ENCODE results near the gene TAF1C.
"Not testable (repeated sequence)": the region's sequence is repeated elsewhere in the genome, so short reads cannot be mapped to it uniquely, and the experiment has no call there.

Gene TAF1C

DNA sequence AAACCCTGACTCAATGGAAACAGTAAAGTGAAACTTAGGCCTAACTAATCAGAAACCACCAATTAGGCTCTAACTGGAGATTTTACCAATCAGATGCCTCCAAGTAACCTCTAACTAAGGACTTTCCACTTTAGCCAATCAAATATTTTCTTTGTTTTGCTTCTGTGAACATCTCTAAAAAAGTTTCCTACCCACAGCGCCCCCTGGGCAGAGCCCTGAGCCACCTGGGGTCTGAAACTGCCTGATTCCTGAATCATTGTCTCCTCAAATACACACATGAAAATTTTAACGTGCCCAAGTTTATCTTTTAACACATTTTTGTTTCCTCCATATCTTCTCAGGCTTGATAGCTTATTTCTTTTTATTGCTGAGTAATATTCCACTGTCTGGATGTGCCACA, 23.1 kb upstream of the TAF1C start:
- no peak for DNase-seq (ENCODE audit: low read depth in 3 of 3)

- DNase-seq (ENCODE audit: low read depth in 3 of 3) = no peak
Measured at GRCh38 chr16:84207879-84208278, 21.0 kb upstream of the TAF1C start.

DNA sequence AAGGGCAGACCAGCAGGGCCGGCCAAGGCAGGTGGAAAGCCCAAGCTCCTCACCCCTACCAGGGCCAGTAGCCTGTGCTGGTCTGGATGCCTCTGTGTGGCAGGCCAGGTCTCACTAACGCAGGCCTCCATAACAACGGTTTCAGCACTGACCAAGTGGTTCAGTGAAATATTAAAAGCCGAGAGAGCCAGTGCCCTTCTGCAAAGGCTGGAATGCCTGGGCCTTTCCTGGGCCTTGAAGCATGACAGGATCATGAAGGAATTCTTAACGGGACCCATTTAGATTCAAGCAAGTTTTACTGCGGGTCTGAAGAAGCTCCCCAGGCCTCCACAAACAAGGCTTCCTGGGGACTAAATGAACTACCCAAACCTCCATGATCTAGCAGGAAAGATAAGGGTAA, 20.4 kb upstream of the TAF1C start:
- no peak for DNase-seq (ENCODE audit: low read depth in 3 of 3)

DNA sequence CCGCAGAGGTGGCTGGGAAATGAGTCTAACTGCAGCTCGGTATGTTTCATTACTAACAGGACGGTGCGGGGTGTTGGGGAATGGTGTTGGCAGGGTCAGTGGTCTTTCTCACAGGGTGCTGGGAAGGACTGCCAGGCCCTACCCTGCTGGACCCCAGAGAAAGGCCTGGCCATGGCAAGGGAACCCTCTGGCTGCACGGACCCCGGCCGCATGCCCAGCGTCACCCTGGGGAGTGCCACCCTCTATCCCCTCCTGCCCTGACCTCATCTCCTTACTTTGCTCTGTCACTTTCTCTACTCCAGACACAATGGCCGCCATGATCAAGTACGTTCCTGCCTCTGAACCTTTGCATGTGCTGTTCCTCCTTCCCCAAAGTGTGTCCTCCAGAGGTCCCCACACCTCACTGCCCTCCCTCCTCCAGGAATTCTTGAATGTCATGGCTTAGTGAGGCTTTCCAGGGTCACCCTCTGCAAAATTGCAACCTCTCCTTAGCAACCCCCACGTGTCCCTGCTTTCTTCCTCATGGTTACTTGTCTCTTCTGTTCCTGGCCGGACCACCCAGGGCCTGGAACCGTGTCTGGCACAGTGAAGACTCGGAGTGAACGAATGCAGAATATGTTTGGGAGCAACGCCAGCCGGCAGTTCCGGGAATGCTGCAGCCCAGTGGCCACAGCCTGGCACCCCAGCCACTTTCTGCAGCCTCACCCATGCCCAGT, 19.3 kb upstream of the TAF1C start:
- no peak for DNase-seq (ENCODE audit: low read depth in 3 of 3)

DNA sequence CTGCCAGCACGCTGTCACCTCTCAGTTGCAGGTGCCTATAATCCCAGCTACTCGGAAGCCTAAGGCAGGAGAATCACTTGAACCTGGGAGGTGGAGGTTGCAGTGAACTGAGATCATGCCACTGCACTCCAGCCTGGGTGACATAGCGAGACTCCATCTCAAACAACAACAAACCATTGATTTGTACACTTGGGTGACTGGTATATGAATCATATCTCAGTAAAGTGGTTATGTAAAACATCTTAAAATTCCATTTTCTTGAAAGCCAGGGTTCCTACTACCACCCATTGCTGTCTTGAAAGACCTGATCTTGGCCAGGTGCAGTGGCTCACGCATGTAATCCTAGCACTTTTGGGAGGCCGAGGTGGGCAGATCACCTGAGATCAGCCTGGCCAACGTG, 18.3 kb upstream of the TAF1C start:
- not testable (repeated sequence) for DNase-seq (ENCODE audit: low read depth in 3 of 3)

DNA sequence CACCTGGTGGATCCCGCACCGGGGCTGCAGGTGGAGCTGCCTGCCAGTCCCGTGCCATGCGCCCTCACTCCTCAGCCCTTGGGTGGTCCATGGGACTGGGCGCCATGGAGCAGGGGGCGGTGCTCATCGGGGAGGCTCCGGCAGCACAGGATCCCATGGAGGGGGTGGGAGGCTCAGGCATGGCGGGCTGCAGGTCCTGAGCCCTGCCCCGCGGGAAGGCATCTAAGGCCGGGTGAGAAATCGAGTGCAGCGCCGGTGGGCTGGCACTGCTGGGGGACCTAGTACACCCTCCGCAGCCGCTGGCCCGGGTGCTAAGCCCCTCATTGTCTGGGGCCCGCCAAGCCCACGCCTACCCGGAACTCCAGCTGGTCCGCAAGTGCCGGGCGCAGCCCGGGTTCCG, 17.7 kb upstream of the TAF1C start:
- not testable (repeated sequence) for DNase-seq (ENCODE audit: low read depth in 3 of 3)

- DNase-seq (ENCODE audit: low read depth in 3 of 3) = no peak
Measured at GRCh38 chr16:84199861-84200260, 13.0 kb upstream of the TAF1C start.

GRCh38 chr16:84199097-84199496, 12.2 kb upstream of the TAF1C start:
- no peak for DNase-seq (ENCODE audit: low read depth in 3 of 3)

GRCh38 chr16:84198401-84198800, 11.5 kb upstream of the TAF1C start:
- no peak for DNase-seq (ENCODE audit: low read depth in 3 of 3)

DNA sequence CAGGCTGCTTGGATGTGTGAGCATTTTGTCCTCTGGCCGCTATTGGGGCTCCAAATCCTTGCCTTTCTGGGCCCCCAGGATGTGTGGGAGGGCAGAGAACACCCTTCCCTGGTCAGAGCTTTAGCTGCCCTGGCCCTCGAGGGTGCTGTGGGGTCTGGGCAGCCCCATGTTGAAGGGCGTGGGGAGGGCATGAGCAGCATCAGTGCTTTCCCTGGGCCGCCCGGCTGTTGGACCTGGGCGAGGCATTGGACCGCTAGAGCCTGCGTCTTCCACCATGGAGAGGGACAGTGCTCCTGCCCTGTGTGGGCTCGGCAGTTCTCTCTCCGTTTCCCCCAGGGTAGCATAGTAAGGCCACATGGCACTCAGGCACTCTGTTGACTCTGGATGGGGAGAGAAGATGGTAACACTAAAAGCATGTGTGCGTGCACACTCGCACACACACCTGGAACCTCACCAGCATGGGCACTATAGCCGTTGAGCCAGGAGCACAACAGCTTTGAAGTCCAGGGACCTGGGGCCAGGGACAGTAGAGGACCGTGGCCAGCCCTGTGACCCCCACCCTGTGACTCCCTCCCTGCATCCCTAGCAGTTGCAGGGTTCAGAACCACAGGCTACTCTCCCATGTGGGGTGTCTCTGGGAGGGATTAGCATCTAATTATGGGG, 10.7 kb upstream of the TAF1C start:
- no peak for DNase-seq (ENCODE audit: low read depth in 3 of 3)

DNA sequence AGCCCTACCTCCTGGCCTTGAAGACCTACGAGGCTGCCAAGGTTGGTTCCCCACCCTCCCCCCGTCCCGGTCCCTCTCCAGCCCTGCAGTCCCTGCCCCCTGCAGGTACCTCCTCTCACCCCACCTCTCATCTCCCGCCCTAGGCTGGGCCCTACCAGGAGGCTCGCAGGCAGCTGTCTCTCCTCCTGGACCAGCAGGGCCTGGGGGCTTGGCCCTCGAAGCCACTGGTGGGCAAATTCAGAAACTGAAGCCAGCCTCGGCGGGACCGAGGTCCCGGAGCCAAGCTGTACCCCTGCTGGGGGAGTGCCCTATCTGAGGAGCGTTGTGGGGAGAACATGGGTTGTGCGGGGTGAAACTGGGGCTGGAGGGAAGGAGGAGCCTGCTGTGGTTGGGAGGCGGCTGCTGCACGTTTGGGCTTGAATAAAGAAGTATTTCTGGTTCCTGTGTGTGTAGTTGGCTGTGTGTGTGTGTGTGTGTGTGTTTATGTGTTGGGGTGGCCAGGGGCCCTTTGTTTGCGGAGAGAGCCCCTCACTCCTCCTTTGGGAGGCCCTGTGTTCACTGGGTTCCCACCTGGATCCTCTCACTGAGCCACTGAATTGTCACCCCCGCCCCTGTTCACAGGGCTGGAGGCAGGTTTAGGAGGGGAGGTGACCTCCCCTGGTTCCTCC, 10.0 kb upstream of the TAF1C start:
- no peak for DNase-seq (ENCODE audit: low read depth in 3 of 3)

DNA sequence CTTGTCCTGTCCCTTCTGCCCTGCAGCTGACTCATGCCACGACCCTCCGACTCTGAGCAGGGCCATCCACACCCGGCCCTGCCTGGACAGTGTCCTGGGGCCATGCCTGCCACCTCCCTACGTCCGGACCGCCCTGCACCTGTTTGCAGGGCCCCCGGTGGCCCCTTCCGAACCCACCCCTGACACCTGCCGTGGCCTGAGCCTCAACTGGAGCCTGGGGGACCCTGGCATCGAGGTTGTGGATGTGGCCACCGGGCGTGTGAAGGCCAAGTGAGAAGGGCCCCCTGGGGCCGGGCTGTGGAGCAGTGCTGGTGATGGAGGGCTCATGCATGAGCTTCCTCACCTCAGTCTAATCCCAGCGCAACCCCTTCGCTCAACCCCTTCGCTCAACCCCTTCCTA, 9.2 kb upstream of the TAF1C start:
- DNase-seq (ENCODE audit: low read depth in 3 of 3) = no peak

DNA sequence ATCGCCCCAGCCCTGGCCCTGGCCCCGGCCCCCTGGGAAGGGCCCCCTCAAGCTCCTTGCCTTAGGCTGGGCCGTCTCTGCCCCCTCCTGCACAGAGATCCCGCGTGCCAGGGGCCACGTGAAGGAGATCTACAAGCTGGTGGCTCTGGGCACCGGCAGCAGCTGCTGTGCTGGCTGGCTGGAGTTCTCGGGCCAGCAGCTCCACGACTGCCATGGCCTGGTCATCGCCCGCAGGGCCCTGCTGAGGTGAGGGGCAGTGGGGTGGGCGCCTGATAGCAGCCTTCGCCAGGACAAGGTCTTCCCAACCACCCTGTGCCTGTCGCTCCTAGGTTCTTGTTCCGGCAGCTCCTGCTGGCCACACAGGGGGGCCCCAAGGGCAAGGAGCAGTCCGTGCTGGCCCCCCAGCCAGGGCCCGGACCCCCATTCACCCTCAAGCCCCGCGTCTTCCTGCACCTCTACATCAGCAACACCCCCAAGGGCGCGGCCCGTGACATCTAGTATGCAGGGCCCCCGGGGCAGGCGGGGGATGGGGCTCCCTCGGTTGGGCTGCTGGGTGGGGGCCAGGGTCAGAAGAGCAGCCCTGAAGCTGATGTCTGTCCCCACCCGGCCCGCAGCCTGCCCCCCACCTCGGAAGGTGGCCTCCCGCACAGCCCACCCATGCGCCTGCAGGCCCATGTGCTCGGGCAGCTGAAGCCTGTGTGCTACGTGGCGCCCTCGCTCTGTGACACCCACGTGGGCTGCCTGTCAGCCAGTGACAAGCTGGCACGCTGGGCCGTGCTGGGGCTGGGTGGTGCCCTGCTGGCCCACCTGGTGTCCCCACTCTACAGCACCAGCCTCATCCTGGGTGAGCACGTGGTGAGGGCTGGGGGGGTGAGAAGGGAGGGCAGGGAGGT, 8.6 kb upstream of the TAF1C start:
- DNase-seq (ENCODE audit: low read depth in 3 of 3) = no peak

GRCh38 chr16:84194470-84195200, 7.8 kb upstream of the TAF1C start:
- DNase-seq (ENCODE audit: low read depth in 3 of 3) = no peak

DNA sequence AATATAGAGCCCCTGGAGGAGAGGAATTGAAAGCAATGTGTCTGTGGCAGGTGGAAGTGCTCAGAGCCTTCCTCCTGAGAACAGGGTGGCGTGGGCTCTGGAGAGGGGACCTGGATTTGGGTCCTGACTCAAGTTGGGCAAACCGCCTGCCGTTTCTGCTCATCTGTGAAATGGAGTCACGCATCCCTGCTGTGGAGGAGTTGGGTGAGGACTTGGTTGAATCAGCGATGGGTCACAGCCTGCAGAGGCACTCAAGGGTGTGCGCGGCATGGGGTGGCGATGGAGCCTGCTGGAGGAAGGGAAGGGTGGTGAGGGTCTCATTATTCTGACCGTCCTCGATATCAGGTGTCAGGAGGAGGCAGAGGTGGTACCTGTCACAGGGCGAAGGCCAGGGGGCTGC, 7.2 kb upstream of the TAF1C start:
- no peak for DNase-seq (ENCODE audit: low read depth in 3 of 3)

DNA sequence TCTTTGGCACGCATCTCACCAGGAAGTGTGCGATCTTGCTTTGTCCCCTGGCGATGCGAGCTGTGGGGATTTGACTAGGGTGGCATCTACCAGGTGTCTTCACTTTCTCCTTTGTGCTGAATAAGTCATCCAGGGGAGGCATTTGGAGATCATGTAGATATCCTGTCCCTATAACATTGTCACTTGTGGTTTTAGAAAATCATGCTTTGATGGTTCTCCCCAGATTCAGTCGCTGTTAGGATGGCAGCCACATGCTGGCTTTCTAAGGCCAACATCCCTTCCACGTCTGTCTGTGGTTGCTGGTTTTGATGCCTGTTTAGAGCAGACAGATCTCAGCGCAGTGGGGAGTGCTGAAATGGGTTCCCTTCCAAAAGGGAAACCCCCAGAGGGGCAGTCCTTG, 6.6 kb upstream of the TAF1C start:
- no peak for DNase-seq (ENCODE audit: low read depth in 3 of 3)

DNA sequence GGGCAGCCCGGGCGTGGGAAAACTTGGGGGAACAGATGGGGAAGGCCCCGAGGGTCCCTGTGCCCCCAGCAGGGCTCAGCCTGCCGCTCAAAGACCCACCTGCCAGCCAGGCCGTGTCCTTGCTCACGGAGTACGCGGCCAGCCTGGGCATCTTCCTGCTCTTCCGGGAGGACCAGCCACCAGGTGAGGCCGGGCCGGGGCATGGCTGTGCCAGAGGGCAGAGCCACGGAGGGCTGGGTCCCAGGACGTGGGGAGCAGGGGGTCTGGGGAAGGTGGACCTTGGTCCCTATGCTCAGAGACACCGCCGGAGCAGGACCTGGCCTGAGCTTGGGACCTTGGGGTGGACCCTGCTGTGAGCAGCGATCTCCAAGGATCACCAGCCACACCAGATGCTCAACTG, 4.6 kb upstream of the TAF1C start:
- DNase-seq (ENCODE audit: low read depth in 3 of 3) = no peak

DNA sequence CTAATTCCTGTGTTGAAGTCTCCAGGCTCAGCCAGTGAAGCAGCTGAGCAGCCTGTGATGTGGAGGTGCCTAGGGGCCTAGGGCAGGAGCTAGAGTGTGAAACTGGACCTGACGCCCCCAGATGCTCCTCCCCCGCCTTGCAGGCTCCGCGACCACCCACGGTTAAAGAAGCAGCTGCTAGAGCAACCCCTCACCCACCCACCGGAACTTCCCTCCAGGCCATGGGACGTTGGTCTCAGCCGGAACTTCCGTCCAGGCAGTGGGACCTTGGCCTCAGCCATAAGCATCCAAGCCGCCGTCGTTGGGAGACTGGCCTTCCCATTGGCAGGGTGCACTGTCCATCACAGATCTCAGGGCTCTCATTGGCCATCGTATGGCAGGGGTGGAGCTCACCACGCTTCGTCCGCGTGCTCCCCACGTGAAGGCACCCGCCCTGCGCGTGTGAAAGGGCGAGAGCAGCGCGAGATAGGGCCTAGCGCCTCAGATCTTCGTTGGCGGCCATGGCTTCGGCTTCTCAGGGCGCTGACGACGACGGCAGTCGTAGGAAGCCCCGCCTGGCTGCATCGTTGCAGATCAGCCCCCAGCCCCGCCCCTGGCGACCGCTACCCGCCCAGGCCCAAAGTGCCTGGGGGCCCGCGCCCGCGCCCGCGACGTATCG, 4.0 kb upstream of the TAF1C start, which contains the start of gene ADAD2:
TSS of gene ADAD2 (plus strand) at position 427 of the 658 bp plus-strand sequence. CDS start at position 501, 74 bp downstream.
- no peak for DNase-seq (ENCODE audit: low read depth in 3 of 3)

GRCh38 chr16:84184775-84185174, 2.1 kb downstream of the TAF1C start:
- no peak for DNase-seq (ENCODE audit: low read depth in 3 of 3)

- DNase-seq (ENCODE audit: low read depth in 3 of 3) = no peak
Measured at GRCh38 chr16:84183911-84184591, 2.8 kb downstream of the TAF1C start.
